Measurements from ENCODE around the gene RTF2.

DNA sequence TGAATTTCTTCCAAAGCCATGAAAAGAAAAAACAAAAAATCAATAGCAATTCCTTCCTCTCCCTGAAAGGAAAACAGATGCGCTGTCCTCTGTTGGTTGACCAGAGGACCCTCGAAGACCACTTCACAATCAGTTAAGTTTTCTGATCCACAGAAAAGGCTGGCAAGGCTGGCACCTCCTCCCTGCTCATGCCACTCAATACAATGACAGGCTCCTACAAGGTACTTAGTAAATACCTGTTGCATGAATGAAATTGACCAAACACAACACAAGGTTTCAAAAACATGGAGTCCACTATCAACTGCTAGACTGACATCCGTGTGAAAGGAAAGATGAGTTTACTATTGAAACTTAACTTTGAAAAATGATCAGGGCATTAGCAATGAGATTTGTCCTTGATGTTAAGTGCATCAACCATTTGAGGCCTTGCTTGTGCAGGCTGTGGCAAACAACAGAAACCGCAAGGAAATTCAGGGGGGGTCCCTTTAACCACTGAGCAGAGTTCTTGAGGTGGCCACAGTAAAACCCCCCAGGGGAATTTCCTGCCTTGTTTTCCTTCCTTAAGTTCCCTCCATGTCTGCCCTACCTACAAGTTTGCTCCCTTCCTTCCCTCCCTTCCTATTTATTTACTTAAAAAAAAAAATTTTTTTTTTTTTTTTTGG, 27.9 kb upstream of the RTF2 start:
- no peak for TF ChIP-seq POLR2A (IDR thresholded peaks at IDR 0.05)
- no peak for TF ChIP-seq CTCF (IDR thresholded peaks at IDR 0.05)
- TF ChIP-seq EP300 (IDR thresholded peaks at IDR 0.05) = no peak

All from tibial nerve (tissue), 4 donors.